Measurements from ENCODE around the gene GCDH.

The GCDH gene

GRCh38 chr19:12930002-12930645 is 39.2 kb downstream of the GCDH start:
- H3K27ac Mint-ChIP-seq = no peak overlapping the region
- H3K9me3 Mint-ChIP-seq = no peaks in the 10 kb centered on the region
- peaks cover 29% of the 10 kb centered on the region for H3K36me3 Mint-ChIP-seq (ENCODE audit: low read depth)
- no peaks in the 10 kb centered on the region for H3K27me3 Mint-ChIP-seq (ENCODE audit: low read depth)
- peak overlapping the region; percentile 26 to 74 (median 67) for H3K4me3 Mint-ChIP-seq
- peaks cover 17% of the 10 kb centered on the region for H3K4me1 Mint-ChIP-seq
- TF ChIP-seq CTCF (IDR thresholded peaks at IDR 0.05; ENCODE audit: unreplicated experiment in 3 of 3) = no peak

GRCh38 chr19:12932392-12933286 is 41.7 kb downstream of the GCDH start:
- Mint-ChIP-seq H3K36me3 (ENCODE audit: low read depth) (peaks cover 17% of the 10 kb centered on the region), H3K9me3 (no peaks in the 10 kb centered on the region), H3K27me3 (ENCODE audit: low read depth) (no peaks in the 10 kb centered on the region), H3K27ac (peak overlapping the region; percentile 83 to 94 (median 92)), H3K4me3 (peak overlapping the region; percentile 96 to 98 (median 96)), H3K4me1 (peaks cover 22% of the 10 kb centered on the region)
- TF ChIP-seq CTCF (IDR thresholded peaks at IDR 0.05; ENCODE audit: unreplicated experiment in 3 of 3) = no peak

- no peak for TF ChIP-seq CTCF (IDR thresholded peaks at IDR 0.05; ENCODE audit: unreplicated experiment in 3 of 3)
- Mint-ChIP-seq H3K27ac (peak within 1 kb of the TSS; percentile 83 to 94 (median 92)), H3K4me1 (peaks cover 30% of the 10 kb centered on the region), H3K27me3 (ENCODE audit: low read depth) (no peaks in the 10 kb centered on the region), H3K4me3 (peak within 1 kb of the TSS; percentile 96 to 98 (median 96)), H3K9me3 (no peaks in the 10 kb centered on the region), H3K36me3 (ENCODE audit: low read depth) (peaks cover 15% of the 10 kb centered on the region)
Measured at GRCh38 chr19:12933287-12934072, 42.5 kb downstream of the GCDH start, which contains the start of gene FARSA. FARSA (minus strand) TSS chr19:12933711; CDS start chr19:12933696, 15 bp downstream.

- Mint-ChIP-seq H3K27ac (no peak overlapping the region), H3K36me3 (ENCODE audit: low read depth) (peaks cover 19% of the 10 kb centered on the region), H3K4me1 (peaks cover 43% of the 10 kb centered on the region), H3K27me3 (ENCODE audit: low read depth) (no peaks in the 10 kb centered on the region), H3K9me3 (no peaks in the 10 kb centered on the region), H3K4me3 (peak overlapping the region; percentile 23 to 45 (median 36))
- TF ChIP-seq CTCF (IDR thresholded peaks at IDR 0.05; ENCODE audit: unreplicated experiment in 3 of 3) = no peak
Measured at GRCh38 chr19:12935071-12935470, 44.1 kb downstream of the GCDH start.

- Mint-ChIP-seq H3K27me3 (ENCODE audit: low read depth) (no peaks in the 10 kb centered on the region), H3K9me3 (no peaks in the 10 kb centered on the region), H3K4me1 (peaks cover 51% of the 10 kb centered on the region), H3K36me3 (ENCODE audit: low read depth) (peaks cover 33% of the 10 kb centered on the region), H3K27ac (no peak overlapping the region), H3K4me3 (peak overlapping the region; percentile 34 to 69 (median 40))
- no peak for TF ChIP-seq CTCF (IDR thresholded peaks at IDR 0.05; ENCODE audit: unreplicated experiment in 3 of 3)
Measured at GRCh38 chr19:12936582-12936981, 45.6 kb downstream of the GCDH start.
